Endometrial microvascular endothelial cells (primary cell): ENCODE results near the gene TBC1D9B. TPM values are rescaled to one million over a fixed set of nuclear protein-coding genes. Genes with fewer than 3 reads are reported as not detected.
"Not testable (repeated sequence)": the region's sequence is repeated elsewhere in the genome, so short reads cannot be mapped to it uniquely, and the experiment has no call there.

ENCODE experiments used
- in situ Hi-C: cut with HindIII; loops from 2 replicates; pipeline ENCODE4 v1.10.0; 2017; ENCODE audit warnings: low sequenced_read_pairs, low pct_unique_long_range_greater_than_20kb; ENCODE audit errors: inconsistent ontology term
- total RNA-seq: library from RNA; depleted of rRNA; stranded (reverse); fragments of >200 nt; gene quantifications from one replicate; pipeline ENCODE4 v1.2.3, GENCODE V29; 2015; ENCODE audit errors: inconsistent ontology term

Gene TBC1D9B
- total RNA-seq, 1 donor from 2014 or later = 73.8 TPM

DNA sequence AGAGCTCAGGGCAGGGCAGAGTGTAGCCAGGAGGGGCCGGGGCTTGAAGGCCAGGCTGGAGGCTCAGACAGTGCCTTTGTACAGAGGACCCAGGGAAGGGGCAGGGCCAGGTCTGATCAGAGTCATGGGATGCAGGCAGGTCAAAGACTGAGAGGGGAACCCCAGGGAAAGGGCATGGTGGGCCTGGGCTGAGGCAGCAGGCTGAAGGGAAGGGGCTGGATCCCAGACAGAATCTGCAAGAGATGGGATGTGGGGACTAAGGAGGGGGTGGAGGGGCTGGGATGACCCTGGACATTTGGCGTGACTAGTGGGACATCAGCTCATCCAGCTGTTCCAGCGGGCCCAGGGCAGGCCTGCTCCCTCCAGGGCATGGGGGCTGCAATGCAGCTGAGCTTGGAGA, 33.6 kb downstream of the TBC1D9B start:
- in situ Hi-C loops = no loop called here

DNA sequence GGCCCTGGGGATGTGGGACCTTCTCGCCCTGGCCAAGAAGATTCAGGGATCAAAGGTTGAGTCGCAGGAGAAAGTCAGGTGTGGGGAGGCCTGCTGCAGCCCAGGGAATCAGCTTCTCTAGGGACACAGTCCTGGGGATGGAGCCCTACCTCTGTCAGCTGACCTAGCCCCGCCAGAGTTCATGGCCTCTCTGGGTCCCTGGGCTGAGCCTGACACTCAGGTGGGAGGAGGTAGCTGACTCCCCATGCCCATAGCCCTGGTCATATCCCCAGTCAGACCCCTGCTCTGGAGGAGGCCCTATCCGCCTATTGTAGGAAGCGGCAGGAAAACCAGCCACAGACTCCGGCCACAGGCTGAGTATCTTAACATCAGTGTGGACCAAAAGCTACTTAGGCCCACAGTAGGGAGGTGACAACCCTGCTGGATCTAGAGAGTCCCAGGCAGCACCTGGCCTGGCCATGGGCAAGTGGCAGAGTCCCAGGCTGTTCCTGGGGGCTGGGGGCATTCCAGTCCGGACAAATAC, 34.0 kb downstream of the TBC1D9B start:
- in situ Hi-C loops = no loop called here

DNA sequence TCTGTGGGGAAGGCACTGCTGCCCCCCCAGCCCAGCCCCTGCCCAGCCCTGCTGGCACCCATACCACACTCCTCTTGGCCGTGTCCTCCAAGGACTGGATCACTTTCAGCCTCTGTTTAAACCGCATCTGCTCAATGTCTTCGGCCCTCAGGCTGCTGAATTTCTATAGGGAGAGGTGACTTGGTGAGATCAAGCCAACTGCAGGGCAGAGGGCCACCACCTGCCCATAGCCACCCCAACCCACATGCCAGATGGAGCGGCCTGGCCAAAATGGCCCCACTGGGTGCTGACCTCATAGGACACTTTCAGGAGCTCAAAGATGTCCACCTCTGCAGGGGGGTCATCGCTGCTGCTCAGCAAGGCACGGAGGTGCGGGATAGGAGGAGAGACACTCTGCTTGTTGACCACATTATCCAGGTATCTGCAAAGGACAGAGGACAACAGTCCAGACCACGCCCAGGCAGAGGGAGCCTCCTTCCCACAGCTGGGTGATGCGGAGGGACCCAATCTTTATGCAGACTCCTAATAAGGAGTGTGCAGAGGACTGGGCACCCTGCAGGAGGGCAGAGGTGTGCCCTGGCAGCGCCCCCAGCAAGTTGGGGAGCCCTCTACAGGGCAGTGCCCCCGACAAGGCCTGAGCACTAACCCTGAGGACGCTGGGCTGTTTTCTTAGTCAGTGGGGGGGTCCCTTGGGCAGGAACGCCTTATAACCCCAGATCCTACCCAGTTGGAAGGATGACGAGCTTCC, 34.7 kb downstream of the TBC1D9B start:
- in situ Hi-C loops = no loop called here

DNA sequence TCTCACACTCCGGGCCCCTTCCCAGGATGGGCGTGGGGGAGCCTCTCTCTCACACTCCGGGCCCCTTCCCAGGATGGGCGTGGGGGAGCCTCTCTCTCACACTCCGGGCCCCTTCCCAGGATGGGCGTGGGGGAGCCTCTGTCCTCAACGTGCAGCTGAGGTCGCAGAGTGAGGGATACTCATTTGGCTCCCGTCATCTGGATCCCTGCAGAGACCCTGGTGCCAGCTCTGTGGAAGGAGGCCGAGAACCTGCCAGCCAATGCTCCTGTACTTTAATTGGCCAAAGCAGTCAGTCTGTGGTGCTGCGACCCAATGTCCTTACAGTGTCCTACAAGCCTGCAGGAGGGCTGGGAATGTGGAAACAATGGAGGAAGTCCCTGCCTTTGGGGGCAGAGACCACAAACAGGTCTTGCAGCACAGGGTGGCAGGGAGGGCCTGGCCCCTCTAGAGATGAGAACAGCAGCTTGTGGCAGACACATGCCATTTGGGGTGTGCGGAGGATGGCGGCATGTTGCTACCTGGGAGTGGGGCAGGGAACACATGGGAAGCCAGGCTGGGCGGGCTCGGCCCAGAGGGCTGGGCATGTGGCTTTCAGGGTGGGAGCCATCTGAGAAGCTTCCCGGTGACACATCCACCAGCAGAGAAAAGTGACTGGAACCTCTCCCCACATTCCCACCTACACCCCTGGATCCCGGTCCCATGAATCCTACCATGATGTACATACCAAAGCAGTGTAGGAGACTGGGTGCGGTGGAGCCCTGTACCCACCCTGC, 35.5 kb downstream of the TBC1D9B start:
- in situ Hi-C loops = no loop called here

DNA sequence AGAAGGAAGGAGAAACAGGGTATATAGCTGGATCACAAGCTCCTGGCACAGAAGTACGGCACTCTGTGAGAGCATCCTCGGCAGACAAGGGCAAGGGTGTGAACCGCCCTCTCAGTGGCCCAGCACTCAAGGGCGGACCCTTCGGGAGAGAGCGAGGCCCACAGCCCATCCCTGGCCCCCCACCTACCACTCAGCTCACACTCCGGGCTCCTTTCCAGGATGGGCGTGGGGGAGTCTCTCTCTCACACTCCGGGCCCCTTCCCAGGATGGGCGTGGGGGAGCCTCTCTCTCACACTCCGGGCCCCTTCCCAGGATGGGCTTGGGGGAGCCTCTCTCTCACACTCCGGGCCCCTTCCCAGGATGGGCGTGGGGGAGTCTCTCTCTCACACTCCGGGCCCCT, 36.2 kb downstream of the TBC1D9B start:
- in situ Hi-C loops = not testable (repeated sequence)

DNA sequence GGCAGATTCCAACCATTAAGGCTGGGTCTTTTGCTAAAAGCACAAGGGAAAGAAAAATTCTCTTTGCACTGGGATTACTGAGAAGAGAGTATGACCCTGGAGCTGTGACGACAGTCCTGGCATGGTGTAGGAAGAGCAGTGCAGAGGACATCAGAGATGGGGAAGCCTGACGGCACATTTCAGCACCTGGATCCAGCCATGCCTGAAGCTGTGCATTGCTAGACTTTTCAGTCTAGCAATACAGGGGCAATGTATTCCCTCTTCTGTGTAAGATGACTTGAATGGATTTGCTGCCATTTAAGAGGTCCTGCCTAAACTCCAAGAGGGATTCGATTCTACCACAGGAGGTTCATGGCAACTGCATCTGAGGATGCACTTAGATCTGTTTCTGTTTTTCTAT, 36.7 kb downstream of the TBC1D9B start:
- in situ Hi-C loops = no loop called here

DNA sequence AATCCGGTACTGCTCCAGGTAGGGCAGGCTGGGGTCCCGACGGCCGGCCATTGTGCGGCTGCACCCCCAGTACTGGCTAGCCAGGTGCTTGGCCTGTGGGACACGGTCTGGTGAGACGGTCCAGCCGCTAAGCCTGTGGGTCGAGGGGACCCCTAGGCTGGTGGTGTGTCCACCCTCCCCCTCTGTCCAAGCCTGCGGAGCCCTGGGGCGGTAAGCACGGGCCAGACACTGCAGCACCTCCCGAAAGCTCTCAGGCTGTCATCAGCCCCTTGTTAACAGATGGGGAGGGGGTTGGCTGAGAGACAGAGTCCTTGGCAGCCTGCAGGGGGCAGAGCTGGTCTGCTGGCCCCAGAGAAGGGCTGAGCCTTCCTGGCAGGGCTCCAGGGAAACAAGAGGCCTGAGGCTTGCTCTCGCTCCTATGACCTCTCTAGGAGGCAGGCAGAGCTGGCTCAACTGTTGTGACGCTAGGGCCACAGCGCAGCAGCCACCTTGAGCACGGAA, 37.2 kb downstream of the TBC1D9B start:
- in situ Hi-C loops = no loop called here

DNA sequence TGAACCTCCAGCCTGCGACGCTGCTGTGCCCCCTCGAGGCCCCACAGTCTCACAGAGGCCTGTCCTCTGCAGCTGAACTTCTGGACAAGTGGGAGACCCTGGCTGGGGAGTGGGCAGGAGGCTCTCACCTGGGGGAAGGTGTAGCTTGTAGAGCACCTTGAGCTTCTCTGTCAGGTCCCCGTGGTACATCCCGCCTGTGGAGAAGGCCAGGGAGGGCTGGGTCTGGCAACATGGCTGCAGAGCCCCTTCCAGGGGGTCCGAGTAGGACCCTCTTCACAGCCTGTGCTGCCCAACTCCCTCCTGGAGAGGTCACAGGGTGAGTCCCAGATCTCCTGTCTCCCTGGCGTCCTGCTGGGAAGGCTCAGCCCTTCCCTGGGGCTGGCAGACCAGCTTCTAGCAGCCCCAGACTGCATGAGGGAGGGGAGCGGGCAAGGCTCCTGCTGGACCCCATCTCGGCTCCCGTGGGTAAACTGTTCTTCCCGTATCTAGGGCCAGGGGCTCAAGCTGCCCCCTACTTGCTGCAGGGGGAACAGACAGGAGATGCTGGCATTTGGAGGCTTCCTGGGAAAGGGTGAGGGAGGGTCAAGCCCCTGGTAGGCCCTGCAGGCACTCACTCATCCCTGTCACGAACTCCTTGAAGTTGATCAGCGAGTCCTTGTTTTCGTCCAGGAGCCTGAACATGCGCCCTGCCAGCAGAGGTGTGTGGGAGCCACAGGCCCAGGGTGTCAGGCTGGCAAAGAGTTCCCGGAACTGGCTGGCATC, 37.9 kb downstream of the TBC1D9B start:
- in situ Hi-C loops = no loop called here

DNA sequence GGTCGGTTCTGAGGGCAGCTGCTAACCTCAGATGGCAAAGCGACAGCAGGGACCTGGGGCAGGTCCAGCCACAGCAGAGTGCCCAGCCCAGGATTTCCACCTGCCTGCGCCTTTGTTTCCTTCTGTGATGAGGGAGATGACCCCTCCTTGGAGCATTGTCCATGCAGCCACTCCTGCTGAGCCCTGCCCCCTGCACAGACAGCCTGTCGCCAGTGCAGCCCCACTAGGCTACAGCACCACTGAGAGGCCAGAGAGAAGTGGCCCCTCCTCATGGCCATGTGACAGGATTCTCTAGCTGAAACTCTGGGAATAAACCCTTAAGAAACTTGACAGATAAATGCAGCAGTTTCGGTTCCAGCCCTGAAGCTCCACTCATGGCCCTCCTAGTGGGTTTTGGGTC, 38.6 kb downstream of the TBC1D9B start:
- in situ Hi-C loops = no loop called here

DNA sequence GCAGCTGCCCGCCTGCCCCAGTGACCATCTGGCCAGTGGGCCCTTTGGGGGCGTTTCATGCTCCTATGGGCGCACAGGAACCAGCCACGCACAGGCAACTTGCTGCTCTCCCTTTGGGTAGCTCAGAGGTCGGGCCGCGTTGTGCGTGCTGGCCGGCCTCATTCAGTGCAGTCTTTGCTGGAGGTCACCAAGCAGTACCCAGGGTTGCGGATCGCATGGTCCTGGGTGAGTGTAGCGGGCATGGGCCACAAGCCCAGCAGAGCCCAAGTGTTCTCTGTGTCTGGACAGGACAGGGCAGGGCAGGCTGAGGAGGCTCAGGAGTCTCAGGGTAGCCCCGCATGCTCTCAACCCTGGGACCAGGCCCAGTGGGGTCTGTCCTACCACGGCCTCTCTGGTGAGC, 39.2 kb downstream of the TBC1D9B start:
- in situ Hi-C loops = no loop called here

DNA sequence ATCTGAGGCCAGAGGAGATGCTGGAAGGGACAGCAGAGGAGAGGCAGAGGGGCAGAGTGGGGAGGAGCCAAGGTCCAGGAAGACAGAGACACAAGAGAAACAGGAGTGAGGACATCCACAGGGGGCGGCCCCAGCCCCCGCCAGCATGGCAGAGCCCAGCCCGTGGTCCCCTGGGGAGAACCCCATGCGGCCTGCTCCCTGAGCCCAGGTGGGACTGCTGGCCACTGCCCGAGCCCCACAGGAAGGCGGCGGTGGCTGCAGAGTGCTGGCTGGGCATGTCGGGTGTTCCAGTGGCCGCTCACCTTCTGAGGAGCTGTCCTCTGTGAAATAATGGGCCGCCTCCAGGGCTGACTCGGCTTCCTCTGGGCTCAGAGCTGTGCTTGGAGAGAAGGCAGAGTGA, 40.2 kb downstream of the TBC1D9B start:
- in situ Hi-C loops = no loop called here

DNA sequence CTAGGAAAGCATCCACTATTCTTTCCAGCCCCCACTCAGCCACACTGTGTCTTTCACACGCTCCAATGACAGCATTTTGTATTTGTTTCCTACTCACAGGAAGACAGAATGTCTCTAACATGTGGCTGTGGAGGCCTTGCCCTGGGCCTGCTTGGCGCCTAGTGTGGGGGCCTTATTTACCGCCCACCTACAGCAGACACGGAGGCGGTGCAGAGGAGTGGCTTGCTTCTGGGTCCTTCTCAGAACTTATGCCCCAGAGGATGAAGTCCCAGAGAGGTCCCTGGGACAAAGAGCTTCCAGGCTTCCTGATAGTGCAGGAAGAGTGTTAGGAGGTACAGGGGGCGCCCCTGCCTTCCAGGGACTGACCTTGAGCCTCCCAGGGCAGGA, 40.6 kb downstream of the TBC1D9B start:
- in situ Hi-C loops = no loop called here

DNA sequence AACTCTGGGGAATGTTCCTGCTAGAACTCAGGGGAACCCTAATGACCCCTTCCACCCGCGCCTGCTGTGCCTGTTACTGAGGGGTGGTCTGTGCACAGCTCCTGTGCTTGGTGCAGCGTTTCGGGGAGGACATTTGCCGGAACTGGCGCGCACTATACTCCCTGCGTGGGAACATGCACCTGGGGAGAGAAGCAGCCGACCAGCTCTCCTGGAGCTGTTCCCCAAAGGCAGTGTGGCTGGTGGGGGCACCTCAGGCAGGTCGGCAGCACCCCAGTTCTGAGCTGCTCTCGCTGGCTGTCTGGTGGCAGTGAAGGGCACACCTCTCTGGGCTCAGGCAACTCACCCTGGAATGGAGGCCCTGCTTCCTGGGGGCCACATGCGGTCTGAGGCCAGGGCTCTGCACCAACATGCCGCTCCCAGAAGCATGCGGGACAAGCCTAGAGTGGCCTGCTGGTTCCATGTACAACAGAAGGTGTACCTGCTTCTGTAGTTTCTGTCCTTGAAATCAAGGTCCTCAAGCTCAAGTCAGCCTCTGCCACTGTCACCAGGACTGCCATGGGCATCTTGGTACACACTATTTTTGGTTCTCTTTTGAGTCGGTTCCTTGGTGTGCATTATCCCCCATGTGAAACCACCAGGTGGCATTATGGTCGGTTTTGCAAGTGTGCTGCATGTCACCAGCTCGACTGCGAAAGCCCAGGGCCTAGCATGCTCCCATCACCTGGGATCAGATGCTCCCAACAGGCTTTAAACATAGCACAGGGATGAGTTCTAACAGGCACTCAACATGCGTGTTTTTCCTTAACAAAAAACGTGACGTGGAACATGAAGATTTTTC, 41.2 kb downstream of the TBC1D9B start:
- in situ Hi-C loops = no loop called here

DNA sequence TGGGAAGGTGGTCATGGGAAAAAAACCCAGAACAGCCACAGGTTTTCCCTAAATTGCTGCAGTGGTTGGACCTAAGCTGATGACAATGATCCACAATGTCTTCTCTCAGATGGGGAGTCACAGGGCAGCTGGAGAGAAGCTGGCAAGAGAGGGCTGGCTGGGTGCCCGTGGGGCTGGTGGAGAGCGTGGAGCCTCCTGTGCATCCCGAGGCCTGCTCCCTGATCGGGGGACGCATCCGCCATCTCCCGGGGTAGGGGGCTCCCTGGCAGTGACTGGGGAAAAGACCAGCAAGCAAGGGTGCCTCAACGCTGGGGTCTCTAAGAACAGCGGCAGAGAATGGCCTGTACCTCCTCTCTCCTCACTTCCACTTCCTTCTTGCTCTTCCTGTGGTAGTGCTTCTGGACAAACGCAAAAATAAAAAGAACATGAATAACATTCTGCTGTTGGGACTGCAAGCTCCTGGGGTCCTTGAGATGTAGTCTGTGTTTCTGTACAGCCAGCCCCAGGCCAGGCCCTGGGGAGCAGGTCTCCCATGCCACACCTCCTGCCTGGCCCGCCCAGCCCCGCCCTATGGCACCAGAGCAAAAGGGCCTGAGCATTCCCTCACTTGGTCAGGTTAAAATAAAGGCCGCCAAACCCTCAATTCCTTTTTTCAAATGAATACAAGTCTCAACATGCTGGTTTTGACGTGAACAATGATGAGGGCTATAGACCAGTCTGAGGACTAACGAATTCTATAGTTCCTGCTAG, 42.0 kb downstream of the TBC1D9B start:
- in situ Hi-C loops = no loop called here

DNA sequence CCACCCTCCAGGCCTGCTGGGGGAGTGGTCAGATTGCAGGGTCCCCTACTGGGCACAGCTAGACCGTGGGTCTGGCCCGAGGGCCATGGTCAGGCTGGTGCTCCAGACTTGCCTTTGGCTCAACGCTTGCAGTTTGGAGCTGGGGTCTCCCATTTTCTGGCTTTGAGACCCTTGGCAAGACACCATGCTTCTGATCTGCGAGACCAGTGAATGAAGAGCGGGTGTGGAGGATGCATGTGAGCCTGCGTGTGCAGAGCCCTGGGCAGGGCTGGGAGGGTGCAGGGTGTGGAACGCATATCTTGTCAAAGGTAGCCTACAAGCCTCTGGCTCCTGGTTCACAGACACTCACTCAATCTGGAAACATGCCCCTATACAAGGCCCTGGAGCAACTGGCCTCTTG, 43.0 kb downstream of the TBC1D9B start:
- in situ Hi-C loops = no loop called here

DNA sequence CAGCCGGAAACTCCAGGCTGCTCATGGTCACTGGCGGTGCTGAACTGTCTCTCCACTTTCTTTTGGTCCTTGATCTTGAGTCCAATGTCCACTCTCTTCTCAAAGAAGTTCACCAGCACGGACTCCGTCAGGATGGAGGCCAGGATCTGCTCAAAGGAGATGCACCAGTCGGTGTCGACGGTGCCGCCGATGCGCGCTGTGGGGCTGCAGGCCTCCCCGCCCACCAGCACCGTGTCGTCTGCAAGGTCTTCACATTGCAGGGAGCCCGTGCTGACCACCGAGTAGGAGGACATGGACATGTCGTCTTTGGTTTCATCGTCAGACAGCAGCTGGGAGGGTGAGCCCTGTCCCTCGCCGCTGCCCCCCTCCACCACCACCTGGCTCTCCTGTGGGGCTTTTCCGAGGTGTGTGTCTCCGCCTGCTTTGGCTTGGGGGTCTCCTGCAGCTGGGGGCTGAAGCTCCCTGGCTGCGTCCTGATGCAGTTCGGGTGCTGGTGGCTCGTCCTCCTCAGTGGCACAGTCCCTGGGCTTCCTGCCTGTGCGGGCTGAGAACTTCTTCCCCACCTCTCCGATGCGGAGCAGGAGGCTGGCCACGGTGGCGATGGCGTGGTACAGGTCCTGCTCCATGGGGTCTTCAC, 44.1 kb downstream of the TBC1D9B start:
- in situ Hi-C loops = no loop called here

DNA sequence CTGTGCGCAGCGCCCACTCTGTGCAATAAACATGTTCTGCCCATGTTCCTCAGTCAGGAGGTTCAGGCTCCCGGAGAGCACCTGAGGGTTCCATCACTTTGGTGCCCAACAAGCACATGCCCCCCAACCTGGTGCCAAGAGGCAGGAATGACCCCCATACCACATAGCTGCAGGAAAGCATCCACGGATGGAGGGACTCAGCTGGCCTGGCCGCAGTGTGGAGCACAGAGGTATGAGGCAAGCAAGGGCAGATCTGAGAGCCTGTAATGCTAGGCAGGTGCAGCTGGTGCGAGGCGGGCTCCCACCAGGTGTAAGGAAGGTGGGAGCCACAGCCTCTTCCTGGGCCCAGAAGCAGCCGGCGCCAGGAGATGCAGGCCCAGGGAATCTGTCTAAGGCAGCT, 44.8 kb downstream of the TBC1D9B start:
- in situ Hi-C loops = no loop called here
